Esophagus muscularis mucosa (tissue), 4 donors: ENCODE results near the gene DRG2. TPM values are rescaled to one million over a fixed set of nuclear protein-coding genes. Genes with fewer than 3 reads are reported as not detected.

Experiments used
- DNase-seq: peaks from one replicate; pipeline ENCODE4 v3.0.0-alpha.2; 2017; ENCODE audit errors: extremely low spot score
- H3K27ac ChIP-seq, 4 donors: fragments of 200-600 bp; sonication (generic); replicated peaks in 1 of 4; 1 replicate in 3 of 4; 2 replicates in 1 of 4; pipeline ENCODE4 v1.5.1; 2016 to 2019; ENCODE audit warnings: mild to moderate bottlenecking in 1 of 4
- H3K27me3 ChIP-seq, 4 donors: fragments of 200-600 bp; sonication (generic); one replicate each; pipeline versions ENCODE4 v1.5.1 to v1.6.0; 2016 to 2019
- H3K36me3 ChIP-seq, 4 donors: fragments of 200-600 bp; sonication (generic); one replicate each; pipeline ENCODE4 v1.5.1; 2016 to 2019
- H3K4me1 ChIP-seq, 4 donors: fragments of 200-600 bp; sonication (generic); one replicate each; pipeline ENCODE4 v1.5.1; 2016 to 2019
- H3K4me3 ChIP-seq, 4 donors: fragments of 200-600 bp; sonication (generic); 1 replicate in 2 of 4; 2 replicates in 2 of 4; pipeline ENCODE4 v1.5.1; 2016 to 2019; ENCODE audit warnings: mild to moderate bottlenecking in 4 of 4, moderate library complexity in 1 of 4
- H3K9me3 ChIP-seq, 4 donors: fragments of 200-600 bp; sonication (generic); 1 replicate in 3 of 4; 2 replicates in 1 of 4; pipeline ENCODE4 v1.5.1; 2016 to 2019
- EP300 ChIP-seq: sonication (generic); formaldehyde crosslinking; IDR thresholded peaks from one replicate; pipeline ENCODE4 v1.6.1; 2017; ENCODE audit warnings: antibody characterized with exemption
- POLR2A ChIP-seq: fragments of 450-650 bp; IDR thresholded peaks from one replicate; pipeline ENCODE4 v1.6.1; 2017; ENCODE audit warnings: antibody characterized with exemption, moderate library complexity, mild to moderate bottlenecking, low read depth
- POLR2AphosphoS5 ChIP-seq, 2 donors: sonication (generic); formaldehyde crosslinking; IDR thresholded peaks; one replicate each; pipeline ENCODE4 v1.6.1; 2017; ENCODE audit warnings: antibody characterized with exemption in 2 of 2
- WGBS: methylation state at CpG from one replicate; pipeline ENCODE4 v1.1.5; 2018; 5-methylcytosine and 5-hydroxymethylcytosine counted together
- intact Hi-C: fragments of 100-400 bp; cut with DNase I; formaldehyde crosslinking; loops from one replicate; pipeline ENCODE4 v1.15.1; 2023
- total RNA-seq, 4 donors: library from RNA; depleted of rRNA; stranded (reverse); fragments of >200 nt; gene quantifications; one replicate each; pipeline versions ENCODE4 v1.1.0 to v1.2.1, GENCODE V29; 2016
- TF ChIP-seq, protein P1 (sequence below), 3 experiments: fragments of 200-600 bp in 2 of 3; fragments of 450-650 bp in 1 of 3; sonication (generic) in 2 of 3; IDR thresholded peaks; one replicate each; pipeline ENCODE4 v1.5.1; 2017 to 2019; ENCODE audit warnings: antibody characterized with exemption in 3 of 3, mild to moderate bottlenecking in 2 of 3, moderate library complexity in 1 of 3

DRG2 gene, protein sequence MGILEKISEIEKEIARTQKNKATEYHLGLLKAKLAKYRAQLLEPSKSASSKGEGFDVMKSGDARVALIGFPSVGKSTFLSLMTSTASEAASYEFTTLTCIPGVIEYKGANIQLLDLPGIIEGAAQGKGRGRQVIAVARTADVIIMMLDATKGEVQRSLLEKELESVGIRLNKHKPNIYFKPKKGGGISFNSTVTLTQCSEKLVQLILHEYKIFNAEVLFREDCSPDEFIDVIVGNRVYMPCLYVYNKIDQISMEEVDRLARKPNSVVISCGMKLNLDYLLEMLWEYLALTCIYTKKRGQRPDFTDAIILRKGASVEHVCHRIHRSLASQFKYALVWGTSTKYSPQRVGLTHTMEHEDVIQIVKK
- total RNA-seq: 10 to 100 TPM; 27.4 to 33.8 (median 33.0) TPM

DNA sequence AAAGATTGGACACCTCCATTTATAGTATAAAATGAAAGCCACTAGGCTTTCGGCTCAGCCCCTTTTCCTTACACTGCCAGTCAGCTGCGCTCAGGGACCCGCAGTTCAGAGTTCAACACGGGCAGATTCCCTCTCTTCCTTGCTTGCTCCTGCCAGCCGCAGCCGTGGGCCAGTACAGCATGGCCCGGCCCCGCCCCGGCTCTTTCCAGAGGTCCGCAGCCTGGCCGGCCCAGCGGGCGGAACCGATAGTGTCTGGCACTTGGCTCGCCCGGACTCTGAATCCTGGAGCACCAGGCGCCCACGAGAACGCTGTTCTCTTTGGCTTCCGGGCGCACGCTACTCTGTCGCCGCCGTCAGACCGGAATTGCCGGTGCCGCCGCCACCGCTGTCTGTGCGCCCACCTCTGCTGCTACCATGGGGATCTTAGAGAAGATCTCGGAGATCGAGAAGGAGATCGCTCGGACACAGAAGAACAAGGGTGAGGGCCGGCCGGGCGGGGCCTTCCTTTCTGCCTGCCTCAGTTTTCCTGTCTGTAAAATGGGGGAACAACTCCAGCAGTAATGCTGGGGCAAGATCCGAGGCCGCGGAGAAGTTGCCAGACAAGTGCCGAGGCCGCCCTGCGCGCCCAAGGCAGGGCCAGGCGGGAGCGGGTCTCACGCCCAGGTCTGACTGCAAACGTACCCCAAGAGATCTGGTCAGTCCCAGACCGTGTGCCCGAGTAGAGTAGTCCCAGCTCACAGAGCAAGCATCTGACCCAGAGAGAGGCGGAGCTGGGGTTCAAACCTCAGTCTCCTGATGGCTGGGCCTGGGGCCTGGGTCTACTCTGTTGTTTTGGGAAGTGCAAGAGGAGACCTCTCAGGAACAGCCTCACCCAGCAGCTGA, at the start of gene DRG2:
DRG2 (plus strand) TSS at position 339 of the 882 bp plus-strand sequence; CDS start at position 415, 76 bp downstream.
- Histone ChIP-seq H3K36me3 (peaks cover 0 to 22% (median 7%) of the 10 kb centered on the region in 4 donors), H3K27me3 (no peaks in the 10 kb centered on the region), H3K4me3 (peak within 1 kb of the TSS; percentile 68 to 96 (median 83)), H3K4me1 (peaks cover 7 to 24% (median 20%) of the 10 kb centered on the region in 4 donors), H3K9me3 (no peaks in the 10 kb centered on the region), H3K27ac (peak within 1 kb of the TSS; percentile 78 to 88 (median 84))
- intact Hi-C loops: no loop called here
- WGBS: under 1% methylated on average over 35 of the region's 52 CpGs
- peak; percentile 97 for DNase-seq
- TF ChIP-seq EP300 (no peak), POLR2A (no peak), POLR2AphosphoS5 (IDR thresholded peaks at IDR 0.05) (peak; percentile 83 to 94)
- TF ChIP-seq, protein P1, sequence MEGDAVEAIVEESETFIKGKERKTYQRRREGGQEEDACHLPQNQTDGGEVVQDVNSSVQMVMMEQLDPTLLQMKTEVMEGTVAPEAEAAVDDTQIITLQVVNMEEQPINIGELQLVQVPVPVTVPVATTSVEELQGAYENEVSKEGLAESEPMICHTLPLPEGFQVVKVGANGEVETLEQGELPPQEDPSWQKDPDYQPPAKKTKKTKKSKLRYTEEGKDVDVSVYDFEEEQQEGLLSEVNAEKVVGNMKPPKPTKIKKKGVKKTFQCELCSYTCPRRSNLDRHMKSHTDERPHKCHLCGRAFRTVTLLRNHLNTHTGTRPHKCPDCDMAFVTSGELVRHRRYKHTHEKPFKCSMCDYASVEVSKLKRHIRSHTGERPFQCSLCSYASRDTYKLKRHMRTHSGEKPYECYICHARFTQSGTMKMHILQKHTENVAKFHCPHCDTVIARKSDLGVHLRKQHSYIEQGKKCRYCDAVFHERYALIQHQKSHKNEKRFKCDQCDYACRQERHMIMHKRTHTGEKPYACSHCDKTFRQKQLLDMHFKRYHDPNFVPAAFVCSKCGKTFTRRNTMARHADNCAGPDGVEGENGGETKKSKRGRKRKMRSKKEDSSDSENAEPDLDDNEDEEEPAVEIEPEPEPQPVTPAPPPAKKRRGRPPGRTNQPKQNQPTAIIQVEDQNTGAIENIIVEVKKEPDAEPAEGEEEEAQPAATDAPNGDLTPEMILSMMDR (IDR thresholded peaks at IDR 0.05): peak in 2 of 3 experiments; percentile 23 to 50

DNA sequence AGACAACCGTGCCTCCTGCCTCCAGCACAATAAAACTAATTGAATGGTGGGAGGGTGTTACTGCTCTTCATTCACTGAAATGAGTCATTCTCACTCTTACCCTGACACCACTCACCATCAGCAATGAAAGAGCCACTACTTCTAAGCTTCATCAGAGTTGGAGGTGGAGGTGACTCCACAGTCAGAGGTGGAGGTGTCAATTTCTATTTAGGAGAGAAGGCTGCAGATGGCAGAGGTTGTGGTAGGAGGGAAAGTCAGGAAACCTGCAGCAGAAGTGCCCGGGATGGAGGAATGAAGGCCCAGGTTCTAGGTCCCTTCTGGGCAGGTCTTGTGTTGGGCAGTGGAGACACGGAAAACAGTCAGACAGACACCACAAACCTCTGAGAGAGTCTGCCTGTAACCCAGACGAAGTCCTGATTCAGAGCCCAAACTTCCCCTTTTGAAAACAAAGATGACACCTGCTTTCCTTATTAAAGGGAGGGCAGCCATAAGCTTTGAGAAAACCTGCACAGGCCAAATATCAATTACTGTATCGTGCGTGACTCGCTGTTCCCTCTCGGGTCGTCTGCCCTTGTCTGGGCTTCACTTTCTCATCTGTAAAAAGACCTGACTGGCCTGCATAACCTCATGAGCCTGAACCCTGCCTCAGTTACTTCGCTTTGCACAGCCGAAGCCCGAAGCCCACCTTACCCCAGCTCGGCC, 49.4 kb upstream of the DRG2 start:
- Histone ChIP-seq H3K36me3 (no peaks in the 10 kb centered on the region), H3K4me1 (peaks cover 32 to 54% (median 46%) of the 10 kb centered on the region in 4 donors), H3K27ac (peak overlapping the region; percentile 85 to 90 (median 88)), H3K9me3 (no peaks in the 10 kb centered on the region), H3K4me3 (peak overlapping the region; percentile 75 to 97 (median 83)), H3K27me3 (no peaks in the 10 kb centered on the region)
- DNase-seq: no peak
- intact Hi-C loops: loop anchor here (10.0 kb wide), 2 partner anchors 113 to 143 kb away; no protein-coding TSS in a partner anchor
- TF ChIP-seq EP300: no peak
- 9% methylated on average over 13 of the region's 13 CpGs for WGBS

DNA sequence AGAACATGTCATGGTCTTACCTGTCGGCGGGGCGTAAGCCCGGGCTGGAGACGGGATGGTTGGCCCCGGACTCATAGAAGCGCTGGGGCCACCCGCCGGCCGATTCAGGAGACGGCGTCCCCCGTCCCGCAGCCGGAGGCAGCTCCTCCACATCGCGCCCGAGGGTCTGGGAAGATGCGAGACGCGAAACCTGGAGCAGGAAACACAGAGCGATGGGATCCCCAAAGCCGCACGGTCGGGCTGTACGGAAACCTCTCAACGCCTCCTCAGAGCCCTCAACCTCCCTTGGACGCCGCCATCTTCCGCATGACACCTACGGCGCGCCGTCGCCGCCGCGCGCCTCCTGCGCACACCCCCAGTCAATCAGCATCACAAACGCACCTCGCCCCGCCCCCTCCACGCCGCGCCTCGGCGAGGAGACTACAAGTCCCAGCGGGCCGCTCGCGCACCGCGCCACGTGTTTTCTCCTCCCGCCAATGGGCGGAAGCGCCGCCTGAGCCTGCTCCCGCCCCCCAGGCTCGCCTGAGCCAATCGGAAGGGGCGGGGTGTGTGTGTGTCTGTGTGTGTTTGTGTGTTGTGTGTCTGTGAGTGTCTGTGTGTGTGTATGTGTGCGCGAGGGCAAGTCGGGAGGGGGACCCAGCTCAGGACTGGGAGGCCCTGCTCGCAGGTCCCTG, 48.8 kb upstream of the DRG2 start, which contains the start of the genes ATPAF2 and GID4:
ATPAF2 (minus strand) TSS at position 308 of the 674 bp plus-strand sequence; CDS start at position 153, 155 bp downstream.
GID4 (plus strand) TSS at position 548 of the 674 bp plus-strand sequence; CDS start at position 605, 57 bp downstream.
- Histone ChIP-seq H3K4me3 (peak within 1 kb of the TSS; percentile 75 to 97 (median 83)), H3K9me3 (no peaks in the 10 kb centered on the region), H3K36me3 (no peaks in the 10 kb centered on the region), H3K27me3 (no peaks in the 10 kb centered on the region), H3K27ac (peak within 1 kb of the TSS; percentile 85 to 90 (median 88)), H3K4me1 (peaks cover 32 to 59% (median 46%) of the 10 kb centered on the region in 4 donors)
- DNase-seq: peak; percentile 100
- TF ChIP-seq POLR2AphosphoS5 (IDR thresholded peaks at IDR 0.05) (peak; percentile 80 to 90), EP300 (no peak), POLR2A (no peak)
- TF ChIP-seq, protein P1 (IDR thresholded peaks at IDR 0.05): peak in 2 of 3 experiments; percentile 4 to 6
- whole genome bisulfite sequencing: under 1% methylated on average over 46 of the region's 67 CpGs
- intact Hi-C loops: loop anchor here (10.0 kb wide), 2 partner anchors 114 to 144 kb away; no protein-coding TSS in a partner anchor

DNA sequence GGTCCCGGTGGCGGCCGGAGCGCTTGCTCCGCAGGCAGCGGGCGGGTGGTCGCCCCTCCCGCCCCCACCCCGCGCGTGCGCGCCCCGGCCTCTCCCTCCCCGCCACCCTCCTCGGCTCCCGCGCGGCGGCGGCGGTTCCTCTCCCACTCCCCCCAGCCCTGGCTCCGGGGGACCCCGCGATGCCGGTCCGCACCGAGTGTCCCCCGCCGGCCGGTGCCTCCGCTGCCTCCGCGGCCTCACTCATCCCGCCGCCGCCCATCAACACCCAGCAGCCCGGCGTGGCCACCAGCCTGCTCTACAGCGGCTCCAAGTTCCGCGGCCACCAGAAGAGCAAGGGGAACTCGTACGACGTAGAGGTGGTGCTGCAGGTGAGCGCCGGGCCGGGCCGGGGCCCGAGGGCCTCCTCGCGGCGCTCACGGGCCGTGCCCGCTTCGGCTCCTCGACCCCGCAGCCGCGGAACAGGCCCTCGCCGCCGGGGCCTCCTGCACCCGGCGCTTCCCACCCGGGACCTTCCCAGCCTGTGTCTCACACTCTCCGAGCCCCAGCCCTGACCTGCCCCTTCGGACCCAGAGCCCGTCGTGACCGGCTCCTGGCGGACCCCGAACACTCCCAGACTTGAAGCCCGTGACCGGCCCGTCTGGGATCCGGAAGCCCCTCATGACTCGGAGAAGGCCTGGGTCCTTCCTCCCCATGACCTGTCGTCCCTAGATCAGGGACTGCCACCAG, 48.0 kb upstream of the DRG2 start:
- no peaks in the 10 kb centered on the region for H3K27me3 ChIP-seq
- TF ChIP-seq, protein P1 (IDR thresholded peaks at IDR 0.05): no peak
- TF ChIP-seq POLR2A: no peak
- TF ChIP-seq POLR2AphosphoS5 (IDR thresholded peaks at IDR 0.05): no peak
- no peak for TF ChIP-seq EP300
- no peak for DNase-seq
- under 1% methylated on average over 32 of the region's 81 CpGs for WGBS
- H3K36me3 ChIP-seq: peaks cover 0 to 1% (median 0%) of the 10 kb centered on the region in 4 donors
- H3K4me1 ChIP-seq: peaks cover 32 to 59% (median 46%) of the 10 kb centered on the region in 4 donors
- peak overlapping the region; percentile 75 to 97 (median 83) for H3K4me3 ChIP-seq
- H3K27ac ChIP-seq: peak overlapping the region; percentile 85 to 90 (median 88)
- intact Hi-C loops: loop anchor here (10.0 kb wide), 2 partner anchors 115 to 145 kb away; no protein-coding TSS in a partner anchor
- no peaks in the 10 kb centered on the region for H3K9me3 ChIP-seq
